ENCODE measurements around the gene NPHS1.

NPHS1 gene

GRCh38 chr19:35863018-35863417 is 10.7 kb upstream of the NPHS1 start:
- H3K4me3 ChIP-seq (ENCODE audit: low read depth, low read length): no peak overlapping the region

DNA sequence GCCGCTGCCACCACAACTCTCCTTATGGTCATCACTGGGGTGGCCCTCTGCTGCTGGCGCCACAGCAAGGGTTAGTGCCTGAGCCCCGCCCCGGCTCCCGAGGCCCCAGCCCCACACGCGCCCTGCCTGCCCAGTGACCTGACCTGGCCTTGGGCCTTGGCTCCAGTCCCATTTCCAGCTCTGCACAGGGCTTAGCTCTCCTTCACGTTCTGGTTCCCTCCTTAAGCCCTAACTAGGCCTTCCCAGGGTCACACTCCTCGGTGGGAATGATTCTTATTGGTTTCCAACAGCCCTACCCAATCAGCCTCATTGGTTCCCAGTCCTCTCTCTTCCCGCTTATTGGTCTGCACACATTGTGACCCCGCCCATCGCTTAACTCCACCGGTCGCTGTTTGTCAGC is 10.2 kb upstream of the NPHS1 start:
- H3K4me3 ChIP-seq (ENCODE audit: low read depth, low read length): no peak overlapping the region
- TF ChIP-seq, protein P1, sequence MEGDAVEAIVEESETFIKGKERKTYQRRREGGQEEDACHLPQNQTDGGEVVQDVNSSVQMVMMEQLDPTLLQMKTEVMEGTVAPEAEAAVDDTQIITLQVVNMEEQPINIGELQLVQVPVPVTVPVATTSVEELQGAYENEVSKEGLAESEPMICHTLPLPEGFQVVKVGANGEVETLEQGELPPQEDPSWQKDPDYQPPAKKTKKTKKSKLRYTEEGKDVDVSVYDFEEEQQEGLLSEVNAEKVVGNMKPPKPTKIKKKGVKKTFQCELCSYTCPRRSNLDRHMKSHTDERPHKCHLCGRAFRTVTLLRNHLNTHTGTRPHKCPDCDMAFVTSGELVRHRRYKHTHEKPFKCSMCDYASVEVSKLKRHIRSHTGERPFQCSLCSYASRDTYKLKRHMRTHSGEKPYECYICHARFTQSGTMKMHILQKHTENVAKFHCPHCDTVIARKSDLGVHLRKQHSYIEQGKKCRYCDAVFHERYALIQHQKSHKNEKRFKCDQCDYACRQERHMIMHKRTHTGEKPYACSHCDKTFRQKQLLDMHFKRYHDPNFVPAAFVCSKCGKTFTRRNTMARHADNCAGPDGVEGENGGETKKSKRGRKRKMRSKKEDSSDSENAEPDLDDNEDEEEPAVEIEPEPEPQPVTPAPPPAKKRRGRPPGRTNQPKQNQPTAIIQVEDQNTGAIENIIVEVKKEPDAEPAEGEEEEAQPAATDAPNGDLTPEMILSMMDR (IDR thresholded peaks at IDR 0.05; ENCODE audit: low read depth, low read length): no peak

More at GRCh38 chr19:35863018-35863417, 10.7 kb upstream of the NPHS1 start:
- TF ChIP-seq, protein P1 (IDR thresholded peaks at IDR 0.05; ENCODE audit: low read depth, low read length): no peak

DNA sequence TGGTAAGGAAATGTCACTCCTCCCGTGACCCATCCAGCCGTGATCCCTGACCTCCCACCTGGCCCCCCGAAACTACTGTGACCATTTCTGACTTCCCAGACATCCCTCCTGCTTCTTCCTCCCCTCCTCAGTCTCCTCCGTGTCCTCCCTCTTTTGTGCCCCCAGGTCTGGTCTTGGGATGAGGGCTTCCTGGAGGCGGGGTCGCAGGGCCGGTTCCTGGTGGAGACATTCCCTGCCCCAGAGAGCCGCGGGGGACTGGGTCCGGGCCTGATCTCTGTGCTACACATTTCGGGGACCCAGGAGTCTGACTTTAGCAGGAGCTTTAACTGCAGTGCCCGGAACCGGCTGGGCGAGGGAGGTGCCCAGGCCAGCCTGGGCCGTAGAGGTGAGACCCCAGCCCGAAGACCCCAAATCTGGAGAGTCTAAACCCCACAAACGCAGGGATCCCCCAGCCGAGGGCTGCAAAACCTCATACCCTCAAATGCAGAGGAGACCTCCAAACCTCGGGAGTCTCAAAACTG is 9.4 kb upstream of the NPHS1 start:
- TF ChIP-seq, protein P1 (IDR thresholded peaks at IDR 0.05; ENCODE audit: low read depth, low read length): no peak
- H3K4me3 ChIP-seq (ENCODE audit: low read depth, low read length): no peak overlapping the region

GRCh38 chr19:35860818-35861639 is 8.7 kb upstream of the NPHS1 start:
- TF ChIP-seq, protein P1 (IDR thresholded peaks at IDR 0.05; ENCODE audit: low read depth, low read length): no peak
- H3K4me3 ChIP-seq (ENCODE audit: low read depth, low read length): no peak overlapping the region

DNA sequence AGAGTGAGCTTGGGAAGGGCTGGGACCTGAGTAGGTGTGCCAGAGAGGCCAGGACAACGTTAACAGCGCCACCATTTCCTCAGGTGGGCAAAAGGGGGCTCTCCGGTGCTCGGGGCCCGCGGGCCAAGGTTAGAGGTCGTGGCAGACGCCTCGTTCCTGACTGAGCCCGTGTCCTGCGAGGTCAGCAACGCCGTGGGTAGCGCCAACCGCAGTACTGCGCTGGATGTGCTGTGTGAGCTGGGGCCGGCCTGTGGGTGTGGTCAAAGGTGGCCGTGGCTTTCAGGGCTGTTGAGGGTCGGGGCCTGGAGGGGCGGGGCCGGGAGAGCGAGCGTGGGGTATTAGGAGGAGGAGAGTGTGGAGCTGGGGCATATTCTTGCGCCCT is 8.1 kb upstream of the NPHS1 start:
- H3K4me3 ChIP-seq (ENCODE audit: low read depth, low read length): no peak overlapping the region
- TF ChIP-seq, protein P1 (IDR thresholded peaks at IDR 0.05; ENCODE audit: low read depth, low read length): no peak

DNA sequence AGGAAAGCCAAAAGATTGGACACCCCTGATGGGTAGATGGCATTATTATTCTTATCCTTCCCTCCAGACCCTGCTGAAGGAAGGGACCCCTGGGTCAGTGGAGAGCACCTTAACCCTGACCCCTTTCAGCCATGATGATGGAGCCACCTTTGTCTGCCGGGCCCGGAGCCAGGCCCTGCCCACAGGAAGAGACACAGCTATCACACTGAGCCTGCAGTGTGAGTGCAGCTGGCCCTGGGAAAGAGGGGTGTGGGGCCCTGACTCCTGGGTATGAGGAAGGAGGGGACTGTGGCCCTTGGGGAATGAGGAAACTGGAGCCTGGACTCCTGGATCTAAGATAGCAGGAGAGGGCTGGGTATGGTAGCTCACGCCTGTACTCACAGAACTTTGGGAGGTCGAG is 7.1 kb upstream of the NPHS1 start:
- H3K4me3 ChIP-seq (ENCODE audit: low read depth, low read length): no peak overlapping the region
- TF ChIP-seq, protein P1 (IDR thresholded peaks at IDR 0.05; ENCODE audit: low read depth, low read length): no peak

DNA sequence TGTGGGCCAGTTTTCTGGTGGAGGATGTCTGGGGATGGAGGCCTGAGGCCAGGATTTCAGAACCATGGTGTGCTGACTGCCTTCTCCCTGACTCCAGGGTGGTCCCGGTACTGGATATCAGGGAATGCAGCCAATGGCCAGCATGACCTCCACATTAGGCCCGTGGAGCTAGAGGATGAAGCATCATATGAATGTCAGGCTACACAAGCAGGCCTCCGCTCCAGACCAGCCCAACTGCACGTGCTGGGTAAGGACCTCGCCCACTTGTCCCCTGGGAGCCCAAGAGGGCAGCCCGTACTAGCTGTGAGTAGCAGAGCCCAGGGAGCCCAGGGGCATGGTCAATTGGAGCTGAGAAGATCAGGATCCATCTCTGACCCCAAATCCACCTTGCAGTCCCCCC is 6.0 kb upstream of the NPHS1 start:
- TF ChIP-seq, protein P1 (IDR thresholded peaks at IDR 0.05; ENCODE audit: low read depth, low read length): no peak
- H3K4me3 ChIP-seq (ENCODE audit: low read depth, low read length): no peak overlapping the region
